GM12865 (cell line): Measurements from ENCODE around the gene HOXC4.

ENCODE experiments used
- DNase-seq: peaks from one replicate; pipeline ENCODE4 v3.0.0; 2010; ENCODE audit warnings: low read depth
- H3K4me3 ChIP-seq: 2 replicates; pipeline ENCODE4 v1.5.1; 2011; ENCODE audit warnings: mild to moderate bottlenecking, low read depth, low read length, control low read depth
- CTCF ChIP-seq: IDR thresholded peaks from 2 replicates; pipeline ENCODE4 v1.5.1; 2011; ENCODE audit warnings: low read length, control low read depth, low read depth, inconsistent platforms; ENCODE audit not compliant: insufficient read depth; ENCODE audit errors: missing control alignments

Gene HOXC4

GRCh38 chr12:54007538-54008259 lies 45.9 kb upstream of the HOXC4 start:
- H3K4me3 ChIP-seq = no peak overlapping the region
- TF ChIP-seq CTCF = no peak
- DNase-seq = no peak

GRCh38 chr12:54008260-54008552 lies 45.4 kb upstream of the HOXC4 start:
- no peak for DNase-seq
- TF ChIP-seq CTCF = no peak
- H3K4me3 ChIP-seq = no peak overlapping the region

- no peak overlapping the region for H3K4me3 ChIP-seq
- no peak for DNase-seq
- TF ChIP-seq CTCF = no peak
Measured at GRCh38 chr12:54009171-54010052, 44.2 kb upstream of the HOXC4 start.

GRCh38 chr12:54010053-54010971 lies 43.3 kb upstream of the HOXC4 start:
- DNase-seq = no peak
- no peak for TF ChIP-seq CTCF
- no peak overlapping the region for H3K4me3 ChIP-seq

- no peak for TF ChIP-seq CTCF
- DNase-seq = no peak
- H3K4me3 ChIP-seq = no peak overlapping the region
Measured at GRCh38 chr12:54010972-54011664, 42.5 kb upstream of the HOXC4 start.
